Endothelial cell of umbilical vein (primary cell): ENCODE results near the gene NAXE. TPM values are rescaled to one million over a fixed set of nuclear protein-coding genes. Genes with fewer than 3 reads are reported as not detected.

Experiments used
- BruUV-seq: library from RNA; stranded (reverse); fragments of 400-500 nt; replicated peaks from 2 replicates; lab custom pipeline; 2021; lab: Mats Ljungman, UMichigan
- CTCF ChIA-PET: fragments of 300-600, 350-600 bp; sonication (Branson Sonifier 250); formaldehyde crosslinking; loops from one replicate; lab custom pipeline; 2021; ENCODE audit warnings: antibody characterized with exemption, inconsistent platforms; lab: Charles Lee
- POLR2A ChIA-PET: fragments of 300-600, 350-600 bp; sonication (Branson Sonifier 250); formaldehyde crosslinking; loops from one replicate; lab custom pipeline; 2021; ENCODE audit warnings: antibody characterized with exemption, inconsistent platforms; lab: Charles Lee
- DNase-seq: peaks from one replicate; pipeline ENCODE4 v3.0.0-alpha.2; 2011; ENCODE audit warnings: low read depth, low spot score
- FAIRE-seq: peaks from 2 replicates; lab custom pipeline; 2011; peaks lifted over from hg19 to GRCh38; lab: Jason Lieb, UNC
- H2AFZ ChIP-seq: 2 replicates; pipeline ENCODE4 v1.6.0; 2012; ENCODE audit warnings: low read depth, low read length, control low read depth, inconsistent platforms
- H3K27ac ChIP-seq: 2 replicates; pipeline ENCODE4 v1.5.1; 2011; ENCODE audit warnings: low read depth, mild to moderate bottlenecking, control low read depth, low read length, moderate library complexity; ENCODE audit not compliant: insufficient read depth
- H3K27me3 ChIP-seq, 2 experiments: 2 replicates each; pipeline versions ENCODE4 v1.6.0 to v1.6.1; 2011; ENCODE audit warnings: low read length in 2 of 2, mixed read lengths in 1 of 2; ENCODE audit not compliant: control insufficient read depth in 2 of 2, insufficient read depth in 2 of 2
- H3K36me3 ChIP-seq, 2 experiments: 2 replicates in 1 of 2; 3 replicates in 1 of 2; pipeline ENCODE4 v1.5.1; 2011; ENCODE audit warnings: low read length in 2 of 2, mild to moderate bottlenecking in 1 of 2, moderate library complexity in 1 of 2; ENCODE audit not compliant: control insufficient read depth in 2 of 2, insufficient read depth in 2 of 2; ENCODE audit errors: extremely low read depth in 1 of 2
- H3K4me1 ChIP-seq: 3 replicates; pipeline ENCODE4 v1.5.1; 2011; ENCODE audit warnings: mild to moderate bottlenecking, low read length; ENCODE audit not compliant: control insufficient read depth, insufficient read depth; ENCODE audit errors: extremely low read depth
- H3K4me2 ChIP-seq: 2 replicates; pipeline ENCODE4 v1.6.1; 2011; ENCODE audit warnings: low read length, control low read depth, mixed read lengths; ENCODE audit not compliant: insufficient read depth
- H3K4me3 ChIP-seq, 3 experiments: fragments of 200-600 bp in 1 of 3; sonication (generic), shearing (Covaris generic) in 1 of 3; replicated peaks in 1 of 3; 2 replicates each; pipeline ENCODE4 v1.5.1; 2011 to 2016; ENCODE audit warnings: control low read depth in 3 of 3, low read length in 3 of 3, mild to moderate bottlenecking in 2 of 3, inconsistent platforms in 1 of 3, low read depth in 1 of 3, moderate library complexity in 1 of 3; ENCODE audit not compliant: insufficient read depth in 1 of 3
- H3K79me2 ChIP-seq: 2 replicates; pipeline ENCODE4 v1.6.0; 2012; ENCODE audit warnings: low read length, inconsistent platforms; ENCODE audit not compliant: control insufficient read depth, insufficient read depth
- H3K9ac ChIP-seq: replicated peaks from 2 replicates; pipeline ENCODE3; 2011; ENCODE audit warnings: low read length, control low read depth; ENCODE audit not compliant: insufficient read depth; ENCODE audit errors: extremely low read depth
- H3K9me1 ChIP-seq: replicated peaks from 3 replicates; pipeline ENCODE4 v1.6.0; 2011; ENCODE audit warnings: mild to moderate bottlenecking, low read length; ENCODE audit not compliant: control insufficient read depth, insufficient read depth; ENCODE audit errors: extremely low read depth
- H3K9me3 ChIP-seq: replicated peaks from 2 replicates; pipeline ENCODE4 v1.5.1; 2012; ENCODE audit warnings: low read length, inconsistent platforms; ENCODE audit not compliant: control insufficient read depth, insufficient read depth
- H4K20me1 ChIP-seq: replicated peaks from 2 replicates; pipeline ENCODE3; 2011; ENCODE audit warnings: mild to moderate bottlenecking, low read length; ENCODE audit not compliant: control insufficient read depth, insufficient read depth; ENCODE audit errors: extremely low read depth
- EZH2 ChIP-seq: IDR thresholded peaks from 2 replicates; pipeline ENCODE4 v1.6.1; 2012; ENCODE audit warnings: borderline replicate concordance, low read depth, mild to moderate bottlenecking, moderate library complexity, low read length, inconsistent platforms; ENCODE audit not compliant: severe bottlenecking
- POLR2AphosphoS5 ChIP-seq: IDR thresholded peaks from 2 replicates; pipeline ENCODE4 v1.6.1; 2012; ENCODE audit warnings: low read depth, mild to moderate bottlenecking, control low read depth, low read length, moderate library complexity; ENCODE audit not compliant: insufficient read depth
- dilution Hi-C: fragments of 300-500 bp; cut with MboI; formaldehyde crosslinking; loops from one replicate; pipeline ENCODE4 v1.15.0; 2019; ENCODE audit warnings: low sequenced_read_pairs; ENCODE audit not compliant: extremely low pct_ligation_motif_present
- intact Hi-C: fragments of 100-400 bp; cut with micrococcal nuclease; formaldehyde crosslinking; loops from one replicate; pipeline ENCODE4 v1.10.0; 2022
- polyA plus RNA-seq, 4 experiments: library from polyadenylated mRNA; depleted of rRNA in 3 of 4; stranded (reverse) in 3 of 4; unstranded in 1 of 4; fragments of >200 nt; gene quantifications; 2 replicates each; pipeline versions ENCODE4 v1.2.1 to v1.2.3, GENCODE V29; 2011 to 2012; ENCODE audit warnings: missing spikeins in 1 of 4
- total RNA-seq: library from RNA; stranded (reverse); gene quantifications from 2 replicates; pipeline ENCODE4 v1.2.3, GENCODE V29; 2021
- TF ChIP-seq, protein P1 (sequence below), 2 donors: IDR thresholded peaks; 1 replicate in 1 of 2; 2 replicates in 1 of 2; pipeline ENCODE4 v1.5.1; 2011; ENCODE audit warnings: low read length in 2 of 2, mild to moderate bottlenecking in 2 of 2, moderate library complexity in 2 of 2, control low read depth in 1 of 2, inconsistent platforms in 1 of 2, low read depth in 1 of 2; ENCODE audit not compliant: insufficient read depth in 1 of 2; ENCODE audit errors: extremely low read depth in 1 of 2

Gene NAXE
- total and polyA plus RNA-seq, 2 donors (not counting 3 experiments of a cell fraction or from before 2014, with no cell fraction given), result 76.2 to 187 TPM

- no peaks in the 10 kb centered on the region for H3K4me1 ChIP-seq
- intact Hi-C loops, result loop anchor here (1.0 to 5.0 kb wide), 4 partner anchors 24 to 152 kb away; partner anchors contain the start of gene IQGAP3
- BruUV-seq, result no TSS peak
- CTCF ChIA-PET, result interaction anchor here (0.7 to 1.8 kb wide), 25 partner anchors 8 to 251 kb away, joined by 3 to 104 read pairs (median 5); partner anchors contain the start of genes HAPLN2, INSRR, NAXE and TTC24
- no peaks in the 10 kb centered on the region for H3K36me3 ChIP-seq
- no peaks in the 10 kb centered on the region for H3K9me3 ChIP-seq
- no peak overlapping the region for H3K4me2 ChIP-seq
- H4K20me1 ChIP-seq, result no peaks in the 10 kb centered on the region
- FAIRE-seq (peak; percentile 95), DNase-seq (peak; percentile 78)
- no peak overlapping the region for H3K4me3 ChIP-seq
- H3K9me1 ChIP-seq, result no peaks in the 10 kb centered on the region
- H3K79me2 ChIP-seq, result no peaks in the 10 kb centered on the region
- TF ChIP-seq POLR2AphosphoS5 (no peak), EZH2 (no peak)
- TF ChIP-seq, protein P1, sequence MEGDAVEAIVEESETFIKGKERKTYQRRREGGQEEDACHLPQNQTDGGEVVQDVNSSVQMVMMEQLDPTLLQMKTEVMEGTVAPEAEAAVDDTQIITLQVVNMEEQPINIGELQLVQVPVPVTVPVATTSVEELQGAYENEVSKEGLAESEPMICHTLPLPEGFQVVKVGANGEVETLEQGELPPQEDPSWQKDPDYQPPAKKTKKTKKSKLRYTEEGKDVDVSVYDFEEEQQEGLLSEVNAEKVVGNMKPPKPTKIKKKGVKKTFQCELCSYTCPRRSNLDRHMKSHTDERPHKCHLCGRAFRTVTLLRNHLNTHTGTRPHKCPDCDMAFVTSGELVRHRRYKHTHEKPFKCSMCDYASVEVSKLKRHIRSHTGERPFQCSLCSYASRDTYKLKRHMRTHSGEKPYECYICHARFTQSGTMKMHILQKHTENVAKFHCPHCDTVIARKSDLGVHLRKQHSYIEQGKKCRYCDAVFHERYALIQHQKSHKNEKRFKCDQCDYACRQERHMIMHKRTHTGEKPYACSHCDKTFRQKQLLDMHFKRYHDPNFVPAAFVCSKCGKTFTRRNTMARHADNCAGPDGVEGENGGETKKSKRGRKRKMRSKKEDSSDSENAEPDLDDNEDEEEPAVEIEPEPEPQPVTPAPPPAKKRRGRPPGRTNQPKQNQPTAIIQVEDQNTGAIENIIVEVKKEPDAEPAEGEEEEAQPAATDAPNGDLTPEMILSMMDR (IDR thresholded peaks at IDR 0.05; ENCODE audit: extremely low read depth in 1 of 2, insufficient read depth in 1 of 2, low read depth in 1 of 2, low read length in 2 of 2), result peak; percentile 71 to 78
- H3K27ac ChIP-seq, result no peak overlapping the region
- POLR2A ChIA-PET, result no interaction called here
- H3K9ac ChIP-seq, result no peak overlapping the region
- no peak overlapping the region for H2AFZ ChIP-seq
- dilution Hi-C loops, result no loop called here
- peaks cover 6 to 9% of the 10 kb centered on the region in 2 experiments for H3K27me3 ChIP-seq
These were observed 16.6 kb downstream of the NAXE start for GRCh38 chr1:156608036-156608674.
